HG03039 (cell line): Measurements from ENCODE around the gene MMP15.

Experiments
- ATAC-seq: cut with Tn5 transposase; IDR thresholded peaks from one replicate; pipeline ENCODE4 v1.9.1; 2021; ENCODE audit warnings: mild to moderate bottlenecking, moderate library complexity; ENCODE audit not compliant: unreplicated experiment

MMP15 gene

GRCh38 chr16:58034128-58034685 lies 8.7 kb downstream of the MMP15 start:
- no peak for ATAC-seq

GRCh38 chr16:58034774-58035173 lies 9.2 kb downstream of the MMP15 start:
- ATAC-seq, result no peak

- no peak for ATAC-seq
These were observed 10.0 kb downstream of the MMP15 start for GRCh38 chr16:58035356-58036170.

- ATAC-seq, result no peak
These were observed 11.4 kb downstream of the MMP15 start for GRCh38 chr16:58036943-58037342.

GRCh38 chr16:58037365-58038057 lies 12.0 kb downstream of the MMP15 start:
- no peak for ATAC-seq

GRCh38 chr16:58038219-58038641 lies 12.7 kb downstream of the MMP15 start:
- ATAC-seq, result no peak

GRCh38 chr16:58039829-58040495 lies 14.4 kb downstream of the MMP15 start:
- no peak for ATAC-seq

- ATAC-seq, result no peak
These were observed 14.9 kb downstream of the MMP15 start for GRCh38 chr16:58040496-58040846.

- ATAC-seq, result no peak
These were observed 15.5 kb downstream of the MMP15 start for GRCh38 chr16:58040945-58041627.

- no peak for ATAC-seq
These were observed 16.0 kb downstream of the MMP15 start for GRCh38 chr16:58041628-58041955.

- ATAC-seq, result no peak
These were observed 16.7 kb downstream of the MMP15 start for GRCh38 chr16:58042001-58042885.

- no peak for ATAC-seq
These were observed 17.4 kb downstream of the MMP15 start for GRCh38 chr16:58042886-58043515.

- no peak for ATAC-seq
These were observed 18.1 kb downstream of the MMP15 start for GRCh38 chr16:58043571-58044155.

- no peak for ATAC-seq
These were observed 18.9 kb downstream of the MMP15 start for GRCh38 chr16:58044266-58045019.

- ATAC-seq, result no peak
These were observed 19.5 kb downstream of the MMP15 start for GRCh38 chr16:58045096-58045495.

GRCh38 chr16:58046054-58046881 lies 20.7 kb downstream of the MMP15 start:
- no peak for ATAC-seq

- ATAC-seq, result no peak
These were observed 21.4 kb downstream of the MMP15 start for GRCh38 chr16:58046936-58047335.
